Body of pancreas (tissue), 4 donors: ENCODE results near the gene ARGLU1. TPM values are rescaled to one million over a fixed set of nuclear protein-coding genes. Genes with fewer than 3 reads are reported as not detected.

ENCODE experiments used
- ATAC-seq: fragments of 150-250 bp; one replicate; pipeline ENCODE4 v1.9.1; 2016
- DNase-seq, 4 donors: peaks; one replicate each; pipeline ENCODE4 v3.0.0-alpha.2; 2019
- H3K27ac ChIP-seq, 4 donors: fragments of 200-600 bp; sonication (generic); 1 replicate in 3 of 4; 2 replicates in 1 of 4; pipeline versions ENCODE4 v1.5.1 to v1.6.1; 2016 to 2019; ENCODE audit warnings: mild to moderate bottlenecking in 1 of 4, mixed read lengths in 1 of 4, moderate library complexity in 1 of 4
- H3K27me3 ChIP-seq, 2 donors: fragments of 200-600 bp; sonication (generic); one replicate each; pipeline ENCODE4 v1.6.0; 2016; ENCODE audit warnings: mild to moderate bottlenecking in 1 of 2
- H3K36me3 ChIP-seq, 2 donors: fragments of 200-600 bp; sonication (generic); replicated peaks in 1 of 2; 2 replicates each; pipeline ENCODE4 v1.5.1; 2016; ENCODE audit warnings: low read depth in 2 of 2; ENCODE audit not compliant: insufficient read depth in 1 of 2
- H3K4me1 ChIP-seq: fragments of 200-600 bp; sonication (generic); one replicate; pipeline ENCODE4 v1.6.0; 2016
- H3K4me3 ChIP-seq, 2 donors: fragments of 200-600 bp; sonication (generic); 1 replicate in 1 of 2; 2 replicates in 1 of 2; pipeline ENCODE4 v1.5.1; 2016 to 2019
- H3K9me3 ChIP-seq, 3 donors: fragments of 200-600 bp; sonication (generic); 1 replicate in 2 of 3; 2 replicates in 1 of 3; pipeline ENCODE4 v1.5.1; 2016
- POLR2A ChIP-seq, 3 donors: fragments of 450-650 bp; IDR thresholded peaks; one replicate each; pipeline ENCODE4 v1.6.1; 2016; ENCODE audit warnings: antibody characterized with exemption in 3 of 3, mild to moderate bottlenecking in 2 of 3
- WGBS, 2 donors: methylation state at CpG; one replicate each; pipeline ENCODE4 v1.1.5; 2017; 5-methylcytosine and 5-hydroxymethylcytosine counted together
- intact Hi-C: fragments of 100-400 bp; cut with DNase I; formaldehyde crosslinking; loops from one replicate; pipeline ENCODE4 v1.15.1; 2023
- total RNA-seq, 2 donors: library from RNA; depleted of rRNA; stranded (reverse); fragments of >200 nt; gene quantifications; one replicate each; pipeline ENCODE4 v1.1.0, GENCODE V29; 2016
- TF ChIP-seq, protein P1 (sequence below), 7 experiments: fragments of 450-650 bp in 4 of 7; fragments of 200-600 bp in 3 of 7; sonication (generic) in 3 of 7; IDR thresholded peaks; one replicate each; pipeline ENCODE4 v1.5.1; 2016 to 2019; ENCODE audit warnings: antibody characterized with exemption in 7 of 7

ARGLU1 gene
- total RNA-seq, 2 donors from 2014 or later, result 76.8 to 86.9 TPM

DNA sequence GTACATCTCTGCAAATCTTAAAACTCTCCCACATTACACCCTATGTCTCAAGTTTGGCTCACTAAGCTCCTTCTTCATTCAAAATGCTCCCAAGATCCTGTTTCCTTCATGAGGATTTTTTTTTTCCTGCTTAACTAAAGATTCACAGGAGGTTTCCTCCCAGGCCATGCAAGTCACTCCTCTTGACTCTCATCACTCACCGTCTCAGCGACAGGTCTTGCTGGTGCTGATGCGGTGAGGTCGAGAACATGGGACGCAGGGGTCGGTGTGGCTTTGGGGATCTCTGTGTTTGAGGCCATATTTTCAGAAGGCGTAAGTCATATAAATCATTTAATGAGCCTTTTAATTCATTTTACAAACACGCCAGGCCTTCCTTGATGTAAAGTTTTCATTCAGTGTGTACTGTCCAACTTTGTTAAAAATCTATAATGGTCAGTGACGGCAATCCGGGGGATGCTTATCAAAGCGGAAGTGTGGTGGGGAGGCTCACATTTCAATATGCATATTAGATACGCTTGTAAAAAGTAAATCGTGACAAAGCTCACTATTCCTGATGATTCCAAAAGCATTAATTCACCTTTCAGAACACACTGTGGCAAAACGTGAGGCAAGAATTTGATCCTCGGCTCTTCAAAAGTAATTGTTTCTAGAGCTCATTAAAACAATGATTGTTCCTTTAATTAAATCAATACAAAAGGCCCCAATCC, 52.9 kb downstream of the ARGLU1 start:
- no peak for ATAC-seq
- H3K4me1 ChIP-seq, result no peaks in the 10 kb centered on the region

DNA sequence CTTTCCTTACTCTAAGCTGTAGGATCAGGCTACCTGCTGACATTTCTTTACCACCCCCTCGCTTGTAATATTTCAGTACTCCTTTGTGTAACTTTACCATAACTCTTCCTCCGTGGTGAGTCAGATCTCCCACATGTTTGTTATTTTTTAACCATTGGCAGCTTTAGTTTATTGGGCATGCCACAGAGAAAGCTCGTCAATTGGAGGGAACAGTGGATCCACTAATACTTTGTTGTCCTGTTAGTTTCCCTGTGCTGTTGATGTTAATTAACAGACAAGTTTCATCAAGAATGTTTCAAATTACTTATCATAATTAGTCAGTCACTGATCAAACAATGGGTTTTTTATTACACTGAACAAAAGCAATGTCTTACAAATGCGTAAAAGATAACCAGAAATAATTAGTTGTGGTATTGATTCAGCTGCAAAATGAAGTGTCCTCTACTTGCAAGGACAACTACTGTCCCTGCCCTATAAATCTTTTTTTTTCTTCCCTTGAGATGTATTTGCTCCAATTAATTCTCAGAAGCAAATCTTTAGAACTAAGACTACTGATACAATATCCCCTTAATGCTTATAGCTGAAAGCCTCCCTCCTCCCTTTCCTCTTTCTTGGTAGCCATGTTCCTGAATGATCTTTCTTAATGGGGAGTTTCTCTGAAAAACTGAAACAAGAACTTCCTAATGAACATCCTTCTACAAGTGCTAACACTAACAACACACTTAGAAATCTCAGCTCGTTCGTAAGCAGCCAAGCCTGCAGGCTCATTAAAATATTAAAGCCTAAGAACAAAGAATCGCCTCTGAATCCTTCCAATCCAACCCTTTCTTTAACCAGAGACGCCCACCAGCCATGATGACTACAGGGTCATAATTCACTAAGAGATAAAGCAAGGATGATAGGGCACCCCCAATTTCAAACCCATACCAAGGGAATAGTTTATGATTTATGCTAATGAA, 54.6 kb downstream of the ARGLU1 start:
- H3K9me3 ChIP-seq, result no peaks in the 10 kb centered on the region
- H3K27ac ChIP-seq, result no peak overlapping the region
- no peaks in the 10 kb centered on the region for H3K36me3 ChIP-seq
- intact Hi-C loops, result no loop called here
- 60 to 64% methylated on average over 8 of the region's 8 CpGs for WGBS, 2 donors
- DNase-seq (no peak), ATAC-seq (no peak)
- TF ChIP-seq POLR2A (IDR thresholded peaks at IDR 0.05), result no peak
- TF ChIP-seq, protein P1, sequence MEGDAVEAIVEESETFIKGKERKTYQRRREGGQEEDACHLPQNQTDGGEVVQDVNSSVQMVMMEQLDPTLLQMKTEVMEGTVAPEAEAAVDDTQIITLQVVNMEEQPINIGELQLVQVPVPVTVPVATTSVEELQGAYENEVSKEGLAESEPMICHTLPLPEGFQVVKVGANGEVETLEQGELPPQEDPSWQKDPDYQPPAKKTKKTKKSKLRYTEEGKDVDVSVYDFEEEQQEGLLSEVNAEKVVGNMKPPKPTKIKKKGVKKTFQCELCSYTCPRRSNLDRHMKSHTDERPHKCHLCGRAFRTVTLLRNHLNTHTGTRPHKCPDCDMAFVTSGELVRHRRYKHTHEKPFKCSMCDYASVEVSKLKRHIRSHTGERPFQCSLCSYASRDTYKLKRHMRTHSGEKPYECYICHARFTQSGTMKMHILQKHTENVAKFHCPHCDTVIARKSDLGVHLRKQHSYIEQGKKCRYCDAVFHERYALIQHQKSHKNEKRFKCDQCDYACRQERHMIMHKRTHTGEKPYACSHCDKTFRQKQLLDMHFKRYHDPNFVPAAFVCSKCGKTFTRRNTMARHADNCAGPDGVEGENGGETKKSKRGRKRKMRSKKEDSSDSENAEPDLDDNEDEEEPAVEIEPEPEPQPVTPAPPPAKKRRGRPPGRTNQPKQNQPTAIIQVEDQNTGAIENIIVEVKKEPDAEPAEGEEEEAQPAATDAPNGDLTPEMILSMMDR (IDR thresholded peaks at IDR 0.05), result no peak
- H3K27me3 ChIP-seq, result no peaks in the 10 kb centered on the region
- H3K4me3 ChIP-seq, result no peak overlapping the region
- H3K4me1 ChIP-seq, result no peaks in the 10 kb centered on the region

More for the DNA sequence above, 52.9 kb downstream of the ARGLU1 start:
- WGBS, 2 donors, result 81 to 85% methylated on average over 15 of the region's 15 CpGs
- Histone ChIP-seq H3K27ac (no peak overlapping the region), H3K27me3 (no peaks in the 10 kb centered on the region), H3K4me3 (no peak overlapping the region), H3K9me3 (no peaks in the 10 kb centered on the region), H3K36me3 (no peaks in the 10 kb centered on the region)
- no peak for DNase-seq
- intact Hi-C loops, result no loop called here
- TF ChIP-seq POLR2A (IDR thresholded peaks at IDR 0.05), result no peak
- TF ChIP-seq, protein P1 (IDR thresholded peaks at IDR 0.05), result no peak

DNA sequence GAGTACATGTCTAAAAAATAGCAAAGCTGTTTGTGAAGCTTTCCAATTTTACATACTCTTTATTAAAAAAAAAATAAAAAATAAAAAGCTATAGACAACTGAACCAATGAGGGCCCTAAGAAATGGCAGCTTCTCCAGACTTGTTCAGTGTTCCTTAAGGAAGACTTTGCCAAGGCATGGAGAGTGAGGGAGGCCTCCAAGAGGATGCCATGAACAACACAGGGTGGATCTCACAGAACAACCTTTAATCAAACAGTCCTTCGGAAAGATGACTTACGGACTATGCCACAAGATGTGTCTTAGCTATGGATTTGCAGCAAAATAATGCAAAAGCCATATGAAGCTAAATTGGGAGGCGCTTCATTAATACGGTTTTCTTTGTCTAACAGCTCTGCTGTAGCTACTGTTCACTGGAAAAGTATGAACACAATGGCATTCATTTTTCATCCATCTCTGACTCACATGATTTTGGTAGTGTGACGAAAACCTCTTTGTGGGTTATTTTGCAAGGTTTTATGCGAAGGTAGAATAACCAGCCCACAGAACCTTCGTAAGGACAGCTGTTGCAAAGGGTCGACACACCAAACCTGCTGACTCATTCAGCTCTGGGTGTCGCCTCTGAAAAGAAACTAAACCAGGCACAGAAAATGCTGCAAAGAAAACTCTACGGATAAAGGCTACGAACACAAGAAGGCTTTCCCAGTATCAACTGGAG, 60.2 kb downstream of the ARGLU1 start:
- ATAC-seq (no peak), DNase-seq (no peak)
- Histone ChIP-seq H3K36me3 (no peaks in the 10 kb centered on the region), H3K27ac (no peak overlapping the region), H3K4me1 (no peaks in the 10 kb centered on the region), H3K4me3 (no peak overlapping the region), H3K27me3 (no peaks in the 10 kb centered on the region), H3K9me3 (no peaks in the 10 kb centered on the region)
- intact Hi-C loops, result no loop called here
- no peak for TF ChIP-seq POLR2A (IDR thresholded peaks at IDR 0.05)
- TF ChIP-seq, protein P1 (IDR thresholded peaks at IDR 0.05), result no peak
- WGBS, 2 donors, result 73 to 86% methylated on average over 11 of the region's 11 CpGs

DNA sequence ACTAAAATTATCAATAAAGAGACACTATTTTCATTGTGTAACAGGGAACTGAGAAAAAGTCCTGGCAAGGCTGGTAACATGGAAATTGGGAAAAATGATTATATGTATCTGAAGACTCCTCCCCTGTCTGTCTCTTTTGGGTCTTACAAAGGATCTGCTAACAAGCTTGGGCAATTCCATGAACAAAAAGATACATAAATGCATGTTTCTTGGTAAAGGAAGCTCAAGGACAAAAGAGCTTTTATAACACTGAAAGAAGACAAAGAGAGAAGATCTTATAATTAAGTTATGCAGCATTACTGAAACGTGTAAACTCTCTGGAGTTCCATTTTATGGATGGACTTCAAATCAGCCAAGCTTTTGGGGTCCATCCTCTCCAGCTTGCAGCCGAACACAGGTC, 61.7 kb downstream of the ARGLU1 start:
- intact Hi-C loops, result no loop called here
- ATAC-seq (no peak), DNase-seq (no peak)
- Histone ChIP-seq H3K27me3 (no peaks in the 10 kb centered on the region), H3K27ac (no peak overlapping the region), H3K4me1 (no peaks in the 10 kb centered on the region), H3K4me3 (no peak overlapping the region), H3K9me3 (no peaks in the 10 kb centered on the region), H3K36me3 (no peaks in the 10 kb centered on the region)
- TF ChIP-seq, protein P1 (IDR thresholded peaks at IDR 0.05), result no peak
- no peak for TF ChIP-seq POLR2A (IDR thresholded peaks at IDR 0.05)
- 42 to 54% methylated on average over 2 of the region's 2 CpGs for WGBS, 2 donors
